Caco-2 (cell line): Measurements from ENCODE around the gene FNDC3B. TPM values are rescaled to one million over a fixed set of nuclear protein-coding genes. Genes with fewer than 3 reads are reported as not detected.

ENCODE experiments used
- BruUV-seq: library from RNA; stranded (reverse); fragments of 400-500 nt; replicated peaks from 2 replicates; lab custom pipeline; 2021; lab: Mats Ljungman, UMichigan
- CTCF ChIA-PET: fragments of 300-600 bp; sonication (Branson Sonifier 250); formaldehyde crosslinking; loops from one replicate; lab custom pipeline; 2022; ENCODE audit warnings: antibody characterized with exemption; lab: Charles Lee
- POLR2A ChIA-PET: fragments of 300-600 bp; sonication (Branson Sonifier 250); formaldehyde crosslinking; loops from one replicate; lab custom pipeline; 2022; ENCODE audit warnings: antibody characterized with exemption; lab: Charles Lee
- DNase-seq, 2 experiments: peaks; one replicate each; pipeline versions ENCODE4 v3.0.0 to v3.0.0-alpha.2; 2020 to 2022
- H3K27me3 ChIP-seq: replicated peaks from 2 replicates; pipeline ENCODE4 v1.6.0; 2011; ENCODE audit warnings: low read length; ENCODE audit not compliant: control insufficient read depth, insufficient read depth
- H3K36me3 ChIP-seq: 2 replicates; pipeline ENCODE4 v1.5.1; 2011; ENCODE audit warnings: low read length; ENCODE audit not compliant: control insufficient read depth, insufficient read depth
- H3K4me1 ChIP-seq: fragments of 250-450 bp; sonication (Bioruptor Pico); 2 replicates; pipeline ENCODE4 v1.5.1; 2020; ENCODE audit warnings: mild to moderate bottlenecking
- H3K4me3 ChIP-seq: 2 replicates; pipeline ENCODE4 v1.5.1; 2011; ENCODE audit warnings: low read depth, mild to moderate bottlenecking, control low read depth, low read length
- H3K9me3 ChIP-seq: fragments of 250-450 bp; sonication (Bioruptor Pico); 2 replicates; pipeline ENCODE4 v1.5.1; 2020; ENCODE audit warnings: mild to moderate bottlenecking, moderate library complexity
- H3K27ac Mint-ChIP-seq: one replicate; pipeline ENCODE4 v1.8.0; 2022; ENCODE audit warnings: mixed read lengths; ENCODE audit not compliant: unreplicated experiment
- H3K27me3 Mint-ChIP-seq: one replicate; pipeline ENCODE4 v1.8.0; 2022; ENCODE audit warnings: mixed read lengths; ENCODE audit not compliant: insufficient read depth, unreplicated experiment
- H3K36me3 Mint-ChIP-seq: one replicate; pipeline ENCODE4 v1.8.0; 2022; ENCODE audit warnings: mild to moderate bottlenecking, mixed read lengths; ENCODE audit not compliant: insufficient read depth, unreplicated experiment
- H3K4me1 Mint-ChIP-seq: one replicate; pipeline ENCODE4 v1.8.0; 2022; ENCODE audit warnings: low read depth, mixed read lengths; ENCODE audit not compliant: unreplicated experiment
- H3K4me3 Mint-ChIP-seq: one replicate; pipeline ENCODE4 v1.8.0; 2022; ENCODE audit warnings: mild to moderate bottlenecking, moderate library complexity, mixed read lengths; ENCODE audit not compliant: unreplicated experiment
- H3K9me3 Mint-ChIP-seq: one replicate; pipeline ENCODE4 v1.8.0; 2022; ENCODE audit warnings: mixed read lengths; ENCODE audit not compliant: unreplicated experiment
- CTCF ChIP-seq, 2 experiments: fragments of 200-600 bp in 1 of 2; IDR thresholded peaks; 1 replicate in 1 of 2; 2 replicates in 1 of 2; pipeline versions ENCODE4 v1.5.1 to v1.8.0; 2011 to 2022; ENCODE audit warnings: antibody characterized with exemption in 1 of 2, control low read depth in 1 of 2, inconsistent platforms in 1 of 2, low read depth in 1 of 2, low read length in 1 of 2, mild to moderate bottlenecking in 1 of 2, moderate library complexity in 1 of 2; ENCODE audit not compliant: insufficient read depth in 1 of 2, severe bottlenecking in 1 of 2, unreplicated experiment in 1 of 2
- intact Hi-C: fragments of 100-400 bp; cut with micrococcal nuclease; formaldehyde crosslinking; loops from one replicate; pipeline ENCODE4 v1.10.0; 2022; ENCODE audit not compliant: unreplicated experiment
- total RNA-seq: library from RNA; stranded (reverse); gene quantifications from 2 replicates; pipeline ENCODE4 v1.2.3, GENCODE V29; 2022

Gene FNDC3B
- total RNA-seq, 1 experiment from 2014 or later, result 59.8 TPM

DNA sequence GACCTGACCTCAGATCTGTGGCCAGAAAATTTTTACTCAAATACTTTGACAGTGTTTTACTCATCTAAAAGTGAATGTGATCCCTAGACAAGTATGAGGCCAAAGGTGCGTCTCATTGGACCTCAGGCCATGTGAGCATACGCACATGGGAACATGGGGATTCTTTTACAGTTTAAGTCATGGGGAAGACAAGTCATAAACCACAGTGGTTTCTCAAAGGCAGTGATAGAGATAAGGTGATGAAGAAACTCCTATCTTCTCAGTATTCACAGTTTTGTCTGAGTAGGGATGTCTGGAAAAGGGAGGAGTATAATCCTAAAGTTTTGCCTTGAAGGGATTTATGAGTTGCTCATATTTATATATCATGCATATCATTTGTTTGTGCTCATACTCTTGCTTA lies 173.8 kb downstream of the FNDC3B start:
- H3K36me3 ChIP-seq, result no peaks in the 10 kb centered on the region
- BruUV-seq, result no TSS peak
- Mint-ChIP-seq H3K9me3 (no peaks in the 10 kb centered on the region), H3K4me1 (peaks cover 18% of the 10 kb centered on the region), H3K36me3 (no peaks in the 10 kb centered on the region), H3K4me3 (no peak overlapping the region), H3K27me3 (no peaks in the 10 kb centered on the region), H3K27ac (no peak overlapping the region)
- POLR2A ChIA-PET, result interaction anchor here (0.6 kb wide), 1 partner anchor 173 kb away, joined by 5 read pairs; no protein-coding TSS in a partner anchor
- TF ChIP-seq CTCF (IDR thresholded peaks at IDR 0.05; ENCODE audit: insufficient read depth in 1 of 2, low read depth in 1 of 2, low read length in 1 of 2, severe bottlenecking in 1 of 2, unreplicated experiment in 1 of 2), result no peak
- DNase-seq, result no peak
- no peaks in the 10 kb centered on the region for H3K4me1 ChIP-seq
- H3K9me3 ChIP-seq, result no peaks in the 10 kb centered on the region
- intact Hi-C loops, result no loop called here
- no peak overlapping the region for H3K4me3 ChIP-seq
- H3K27me3 ChIP-seq, result no peaks in the 10 kb centered on the region
- CTCF ChIA-PET, result no interaction called here

DNA sequence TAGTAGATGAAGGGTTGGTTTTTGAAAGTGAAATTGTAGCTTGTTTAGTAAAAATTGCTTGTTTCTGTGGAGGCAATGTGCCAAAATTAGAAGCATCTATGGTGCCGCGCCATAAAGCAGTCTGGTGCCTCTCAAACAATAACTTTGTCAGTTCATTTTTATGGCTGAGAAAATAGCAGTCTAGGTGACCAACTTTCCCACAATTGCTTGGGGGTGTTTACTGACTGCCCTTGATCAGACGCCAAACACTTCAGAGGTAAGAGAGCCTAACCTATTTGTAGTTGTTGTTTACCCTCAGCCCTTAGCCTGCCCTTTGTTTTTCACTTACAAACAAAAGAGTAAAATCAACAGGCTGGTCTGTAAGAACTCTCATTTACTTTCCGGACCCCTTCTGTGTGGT lies 174.5 kb downstream of the FNDC3B start:
- Histone ChIP-seq H3K36me3 (no peaks in the 10 kb centered on the region), H3K4me3 (no peak overlapping the region), H3K27me3 (no peaks in the 10 kb centered on the region), H3K9me3 (no peaks in the 10 kb centered on the region), H3K4me1 (no peaks in the 10 kb centered on the region)
- ChIA-PET POLR2A (no interaction called here), CTCF (no interaction called here)
- no peak overlapping the region for H3K4me3 Mint-ChIP-seq
- H3K9me3 Mint-ChIP-seq, result no peaks in the 10 kb centered on the region
- no peaks in the 10 kb centered on the region for H3K27me3 Mint-ChIP-seq
- H3K27ac Mint-ChIP-seq, result no peak overlapping the region
- DNase-seq, result no peak
- TF ChIP-seq CTCF (IDR thresholded peaks at IDR 0.05; ENCODE audit: insufficient read depth in 1 of 2, low read depth in 1 of 2, low read length in 1 of 2, severe bottlenecking in 1 of 2, unreplicated experiment in 1 of 2), result no peak
- no TSS peak for BruUV-seq
- intact Hi-C loops, result no loop called here
- no peaks in the 10 kb centered on the region for H3K36me3 Mint-ChIP-seq
- H3K4me1 Mint-ChIP-seq, result peaks cover 24% of the 10 kb centered on the region

- DNase-seq, result no peak
- Mint-ChIP-seq H3K27ac (no peak overlapping the region), H3K9me3 (no peaks in the 10 kb centered on the region), H3K4me3 (no peak overlapping the region), H3K4me1 (peaks cover 25% of the 10 kb centered on the region), H3K36me3 (peaks cover 9% of the 10 kb centered on the region), H3K27me3 (no peaks in the 10 kb centered on the region)
- BruUV-seq, result no TSS peak
- intact Hi-C loops, result no loop called here
- Histone ChIP-seq H3K4me3 (no peak overlapping the region), H3K36me3 (no peaks in the 10 kb centered on the region), H3K27me3 (no peaks in the 10 kb centered on the region), H3K4me1 (no peaks in the 10 kb centered on the region), H3K9me3 (no peaks in the 10 kb centered on the region)
- POLR2A ChIA-PET, result no interaction called here
- CTCF ChIA-PET, result no interaction called here
- no peak for TF ChIP-seq CTCF (IDR thresholded peaks at IDR 0.05; ENCODE audit: insufficient read depth in 1 of 2, low read depth in 1 of 2, low read length in 1 of 2, severe bottlenecking in 1 of 2, unreplicated experiment in 1 of 2)
Observed at GRCh38 chr3:172216267-172216666, 176.9 kb downstream of the FNDC3B start.
